H1 (cell line): Measurements from ENCODE around the gene IRX4. TPM values are rescaled to one million over a fixed set of nuclear protein-coding genes. Genes with fewer than 3 reads are reported as not detected.

Source experiments
- ATF2 ChIP-seq: IDR thresholded peaks from 2 replicates; pipeline ENCODE4 v1.6.1; 2012; ENCODE audit warnings: low read length, inconsistent platforms
- CREB1 ChIP-seq: IDR thresholded peaks from 2 replicates; pipeline ENCODE4 v1.6.1; 2012; ENCODE audit warnings: inconsistent platforms
- CTBP2 ChIP-seq: IDR thresholded peaks from 2 replicates; pipeline ENCODE4 v1.7.0; 2011; ENCODE audit warnings: borderline replicate concordance, mild to moderate bottlenecking, moderate library complexity, mixed read lengths, low read length; ENCODE audit not compliant: insufficient read depth, insufficient read length
- EP300 ChIP-seq, 2 experiments: IDR thresholded peaks; 1 replicate in 1 of 2; 2 replicates in 1 of 2; pipeline ENCODE4 v1.6.1; 2011 to 2012; ENCODE audit warnings: low read depth in 2 of 2, low read length in 2 of 2, mild to moderate bottlenecking in 2 of 2, borderline replicate concordance in 1 of 2, inconsistent platforms in 1 of 2, moderate library complexity in 1 of 2
- FOSL1 ChIP-seq: IDR thresholded peaks from 2 replicates; pipeline ENCODE4 v1.6.1; 2011; ENCODE audit warnings: mild to moderate bottlenecking, low read depth, low read length, moderate library complexity; ENCODE audit not compliant: insufficient read depth
- GTF2F1 ChIP-seq: IDR thresholded peaks from 2 replicates; pipeline ENCODE4 v1.6.1; 2012; ENCODE audit warnings: low read depth, low read length, improper control_type of control experiment, borderline replicate concordance
- NRF1 ChIP-seq: IDR thresholded peaks from 2 replicates; pipeline ENCODE4 v1.6.1; 2011; ENCODE audit warnings: mild to moderate bottlenecking, low read depth, low read length, improper control_type of control experiment
- SIRT6 ChIP-seq: IDR thresholded peaks from one replicate; pipeline ENCODE4 v1.7.1; 2012; ENCODE audit warnings: low read length, inconsistent platforms
- TBP ChIP-seq: IDR thresholded peaks from 2 replicates; pipeline ENCODE4 v1.6.1; 2011; ENCODE audit warnings: low read depth, low read length, improper control_type of control experiment
- polyA plus RNA-seq, 7 experiments: library from polyadenylated mRNA; depleted of rRNA in 3 of 7; stranded (reverse) in 5 of 7; unstranded in 2 of 7; fragments of >200 nt in 5 of 7; fragments of 200-250 nt in 2 of 7; gene quantifications; 1 replicate in 5 of 7; 2 replicates in 1 of 7; 4 replicates in 1 of 7; pipeline versions ENCODE4 v1.2.1 to v1.2.3, GENCODE V29; 2011 to 2013; ENCODE audit warnings: missing spikeins in 2 of 7, mixed read lengths in 2 of 7
- total RNA-seq: library from RNA; stranded (reverse); fragmentation: NEBNext Ultra II Directional; extraction: Animal tissue kit (Norgen Biotek cat#: 25700); gene quantifications from 2 replicates; pipeline ENCODE4 v1.2.1, GENCODE V29; 2021
- TF ChIP-seq, protein P1 (sequence below): fragments of 300-600 bp; sonication (generic); IDR thresholded peaks from 2 replicates; pipeline ENCODE4 v1.7.1; 2012; ENCODE audit warnings: low read length, moderate library complexity, mild to moderate bottlenecking, inconsistent platforms; ENCODE audit not compliant: insufficient replicate concordance

Gene IRX4
- total and polyA plus RNA-seq, 2 of the 8 experiments (the other 6 are each of a cell fraction or from before 2014, with no cell fraction given): 0.45 to 1.2 TPM

DNA sequence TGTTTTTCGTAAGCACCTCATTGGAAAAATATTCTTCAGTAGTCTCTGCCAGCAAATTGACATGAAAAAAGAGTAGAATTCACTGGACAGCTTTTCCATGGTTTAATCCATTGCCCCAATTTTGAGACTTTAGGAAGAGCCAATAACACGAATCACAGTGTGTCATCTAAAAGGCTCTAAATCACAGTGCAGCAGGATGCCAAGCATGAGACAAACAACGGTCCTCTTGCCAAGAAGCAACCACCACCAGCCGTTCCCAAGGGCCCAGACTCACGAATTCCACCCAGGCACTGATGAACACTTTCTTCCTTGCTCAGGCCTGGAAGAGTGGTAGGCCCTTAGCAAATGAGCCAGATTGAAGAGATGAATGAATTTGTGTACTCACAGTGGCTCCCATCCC, 18.3 kb upstream of the IRX4 start (continued):
- TF ChIP-seq, protein P1, sequence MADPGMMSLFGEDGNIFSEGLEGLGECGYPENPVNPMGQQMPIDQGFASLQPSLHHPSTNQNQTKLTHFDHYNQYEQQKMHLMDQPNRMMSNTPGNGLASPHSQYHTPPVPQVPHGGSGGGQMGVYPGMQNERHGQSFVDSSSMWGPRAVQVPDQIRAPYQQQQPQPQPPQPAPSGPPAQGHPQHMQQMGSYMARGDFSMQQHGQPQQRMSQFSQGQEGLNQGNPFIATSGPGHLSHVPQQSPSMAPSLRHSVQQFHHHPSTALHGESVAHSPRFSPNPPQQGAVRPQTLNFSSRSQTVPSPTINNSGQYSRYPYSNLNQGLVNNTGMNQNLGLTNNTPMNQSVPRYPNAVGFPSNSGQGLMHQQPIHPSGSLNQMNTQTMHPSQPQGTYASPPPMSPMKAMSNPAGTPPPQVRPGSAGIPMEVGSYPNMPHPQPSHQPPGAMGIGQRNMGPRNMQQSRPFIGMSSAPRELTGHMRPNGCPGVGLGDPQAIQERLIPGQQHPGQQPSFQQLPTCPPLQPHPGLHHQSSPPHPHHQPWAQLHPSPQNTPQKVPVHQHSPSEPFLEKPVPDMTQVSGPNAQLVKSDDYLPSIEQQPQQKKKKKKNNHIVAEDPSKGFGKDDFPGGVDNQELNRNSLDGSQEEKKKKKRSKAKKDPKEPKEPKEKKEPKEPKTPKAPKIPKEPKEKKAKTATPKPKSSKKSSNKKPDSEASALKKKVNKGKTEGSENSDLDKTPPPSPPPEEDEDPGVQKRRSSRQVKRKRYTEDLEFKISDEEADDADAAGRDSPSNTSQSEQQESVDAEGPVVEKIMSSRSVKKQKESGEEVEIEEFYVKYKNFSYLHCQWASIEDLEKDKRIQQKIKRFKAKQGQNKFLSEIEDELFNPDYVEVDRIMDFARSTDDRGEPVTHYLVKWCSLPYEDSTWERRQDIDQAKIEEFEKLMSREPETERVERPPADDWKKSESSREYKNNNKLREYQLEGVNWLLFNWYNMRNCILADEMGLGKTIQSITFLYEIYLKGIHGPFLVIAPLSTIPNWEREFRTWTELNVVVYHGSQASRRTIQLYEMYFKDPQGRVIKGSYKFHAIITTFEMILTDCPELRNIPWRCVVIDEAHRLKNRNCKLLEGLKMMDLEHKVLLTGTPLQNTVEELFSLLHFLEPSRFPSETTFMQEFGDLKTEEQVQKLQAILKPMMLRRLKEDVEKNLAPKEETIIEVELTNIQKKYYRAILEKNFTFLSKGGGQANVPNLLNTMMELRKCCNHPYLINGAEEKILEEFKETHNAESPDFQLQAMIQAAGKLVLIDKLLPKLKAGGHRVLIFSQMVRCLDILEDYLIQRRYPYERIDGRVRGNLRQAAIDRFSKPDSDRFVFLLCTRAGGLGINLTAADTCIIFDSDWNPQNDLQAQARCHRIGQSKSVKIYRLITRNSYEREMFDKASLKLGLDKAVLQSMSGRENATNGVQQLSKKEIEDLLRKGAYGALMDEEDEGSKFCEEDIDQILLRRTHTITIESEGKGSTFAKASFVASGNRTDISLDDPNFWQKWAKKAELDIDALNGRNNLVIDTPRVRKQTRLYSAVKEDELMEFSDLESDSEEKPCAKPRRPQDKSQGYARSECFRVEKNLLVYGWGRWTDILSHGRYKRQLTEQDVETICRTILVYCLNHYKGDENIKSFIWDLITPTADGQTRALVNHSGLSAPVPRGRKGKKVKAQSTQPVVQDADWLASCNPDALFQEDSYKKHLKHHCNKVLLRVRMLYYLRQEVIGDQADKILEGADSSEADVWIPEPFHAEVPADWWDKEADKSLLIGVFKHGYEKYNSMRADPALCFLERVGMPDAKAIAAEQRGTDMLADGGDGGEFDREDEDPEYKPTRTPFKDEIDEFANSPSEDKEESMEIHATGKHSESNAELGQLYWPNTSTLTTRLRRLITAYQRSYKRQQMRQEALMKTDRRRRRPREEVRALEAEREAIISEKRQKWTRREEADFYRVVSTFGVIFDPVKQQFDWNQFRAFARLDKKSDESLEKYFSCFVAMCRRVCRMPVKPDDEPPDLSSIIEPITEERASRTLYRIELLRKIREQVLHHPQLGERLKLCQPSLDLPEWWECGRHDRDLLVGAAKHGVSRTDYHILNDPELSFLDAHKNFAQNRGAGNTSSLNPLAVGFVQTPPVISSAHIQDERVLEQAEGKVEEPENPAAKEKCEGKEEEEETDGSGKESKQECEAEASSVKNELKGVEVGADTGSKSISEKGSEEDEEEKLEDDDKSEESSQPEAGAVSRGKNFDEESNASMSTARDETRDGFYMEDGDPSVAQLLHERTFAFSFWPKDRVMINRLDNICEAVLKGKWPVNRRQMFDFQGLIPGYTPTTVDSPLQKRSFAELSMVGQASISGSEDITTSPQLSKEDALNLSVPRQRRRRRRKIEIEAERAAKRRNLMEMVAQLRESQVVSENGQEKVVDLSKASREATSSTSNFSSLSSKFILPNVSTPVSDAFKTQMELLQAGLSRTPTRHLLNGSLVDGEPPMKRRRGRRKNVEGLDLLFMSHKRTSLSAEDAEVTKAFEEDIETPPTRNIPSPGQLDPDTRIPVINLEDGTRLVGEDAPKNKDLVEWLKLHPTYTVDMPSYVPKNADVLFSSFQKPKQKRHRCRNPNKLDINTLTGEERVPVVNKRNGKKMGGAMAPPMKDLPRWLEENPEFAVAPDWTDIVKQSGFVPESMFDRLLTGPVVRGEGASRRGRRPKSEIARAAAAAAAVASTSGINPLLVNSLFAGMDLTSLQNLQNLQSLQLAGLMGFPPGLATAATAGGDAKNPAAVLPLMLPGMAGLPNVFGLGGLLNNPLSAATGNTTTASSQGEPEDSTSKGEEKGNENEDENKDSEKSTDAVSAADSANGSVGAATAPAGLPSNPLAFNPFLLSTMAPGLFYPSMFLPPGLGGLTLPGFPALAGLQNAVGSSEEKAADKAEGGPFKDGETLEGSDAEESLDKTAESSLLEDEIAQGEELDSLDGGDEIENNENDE: no peak
- TF ChIP-seq NRF1 (no peak), ATF2 (no peak), GTF2F1 (no peak), CTBP2 (no peak), TBP (no peak), EP300 (IDR thresholded peaks at IDR 0.05; ENCODE audit: borderline replicate concordance in 1 of 2, low read depth in 2 of 2, low read length in 2 of 2) (no peak), SIRT6 (no peak), FOSL1 (no peak), CREB1 (no peak)
